Liver (tissue), 9 donors: ENCODE data around the gene SEMA4G. TPM values are rescaled to one million over a fixed set of nuclear protein-coding genes. Genes with fewer than 3 reads are reported as not detected.
A peak's percentile ranks its signal among the peaks of the same experiment; 100 is the strongest.

Experiments
- DNase-seq: peaks from one replicate; pipeline ENCODE4 v3.0.0-alpha.2; 2017; ENCODE audit warnings: low spot score
- H3K27ac ChIP-seq, 2 donors: one replicate each; pipeline ENCODE4 v1.7.0; 2013; ENCODE audit warnings: inconsistent platforms in 2 of 2, low read length in 2 of 2, control low read depth in 1 of 2, low read depth in 1 of 2, mild to moderate bottlenecking in 1 of 2
- H3K27me3 ChIP-seq, 4 donors: one replicate each; pipeline versions ENCODE4 v1.6.1 to v1.7.0; 2013; ENCODE audit warnings: low read length in 3 of 4, inconsistent platforms in 1 of 4, mild to moderate bottlenecking in 1 of 4, moderate library complexity in 1 of 4; ENCODE audit not compliant: control insufficient read depth in 4 of 4, insufficient read depth in 4 of 4
- H3K36me3 ChIP-seq, 4 donors: one replicate each; pipeline versions ENCODE4 v1.6.1 to v1.7.0; 2013; ENCODE audit warnings: low read length in 3 of 4, mild to moderate bottlenecking in 3 of 4, low read depth in 1 of 4, moderate library complexity in 1 of 4; ENCODE audit not compliant: control insufficient read depth in 4 of 4, insufficient read depth in 3 of 4
- H3K4me1 ChIP-seq, 4 donors: one replicate each; pipeline versions ENCODE4 v1.6.1 to v1.7.0; 2013; ENCODE audit warnings: low read length in 3 of 4, mild to moderate bottlenecking in 3 of 4, moderate library complexity in 1 of 4; ENCODE audit not compliant: control insufficient read depth in 4 of 4, insufficient read depth in 4 of 4
- H3K4me3 ChIP-seq, 3 donors: one replicate each; pipeline versions ENCODE4 v1.6.1 to v1.7.0; 2013; ENCODE audit warnings: low read length in 3 of 3, control low read depth in 1 of 3, low read depth in 1 of 3, mild to moderate bottlenecking in 1 of 3
- H3K9ac ChIP-seq, 2 donors: one replicate each; pipeline ENCODE4 v1.7.0; 2013; ENCODE audit warnings: low read length in 2 of 2, mild to moderate bottlenecking in 2 of 2, moderate library complexity in 2 of 2, control low read depth in 1 of 2, low read depth in 1 of 2
- H3K9me3 ChIP-seq, 4 donors: one replicate each; pipeline versions ENCODE4 v1.6.1 to v1.7.0; 2013; ENCODE audit warnings: low read length in 3 of 4; ENCODE audit not compliant: control insufficient read depth in 4 of 4
- CTCF ChIP-seq: fragments of 150-350 bp; IDR thresholded peaks from 2 replicates; pipeline ENCODE4 v1.5.1; 2017; ENCODE audit warnings: improper control_type of control experiment, low read depth, low read length; ENCODE audit not compliant: missing input control
- EGR1 ChIP-seq, 2 donors: IDR thresholded peaks; 2 replicates each; pipeline ENCODE4 v1.6.1; 2016 to 2018; ENCODE audit warnings: antibody characterized with exemption in 2 of 2, low read depth in 2 of 2
- FOXA1 ChIP-seq: IDR thresholded peaks from 2 replicates; pipeline ENCODE4 v1.6.1; 2016; ENCODE audit warnings: antibody characterized with exemption
- FOXA2 ChIP-seq: IDR thresholded peaks from 2 replicates; pipeline ENCODE4 v1.6.1; 2016; ENCODE audit warnings: antibody characterized with exemption
- GABPA ChIP-seq, 2 donors: IDR thresholded peaks in 1 of 2; conservative IDR thresholded peaks in 1 of 2; 2 replicates each; pipeline ENCODE4 v1.6.1; 2016; ENCODE audit warnings: antibody characterized with exemption in 2 of 2, mild to moderate bottlenecking in 1 of 2, moderate library complexity in 1 of 2
- HNF4A ChIP-seq, 2 donors: conservative IDR thresholded peaks; 2 replicates each; pipeline ENCODE4 v1.6.1; 2016; ENCODE audit warnings: antibody characterized with exemption in 2 of 2, mild to moderate bottlenecking in 2 of 2
- HNF4G ChIP-seq: IDR thresholded peaks from 2 replicates; pipeline ENCODE4 v1.6.1; 2016; ENCODE audit warnings: antibody characterized with exemption
- JUND ChIP-seq, 2 donors: IDR thresholded peaks; 2 replicates each; pipeline ENCODE4 v1.6.1; 2016; ENCODE audit warnings: antibody characterized with exemption in 2 of 2
- NR2F2 ChIP-seq: IDR thresholded peaks from 2 replicates; pipeline ENCODE4 v1.6.1; 2016; ENCODE audit warnings: antibody characterized with exemption
- RAD21 ChIP-seq, 2 donors: IDR thresholded peaks; 2 replicates each; pipeline ENCODE4 v1.6.1; 2016; ENCODE audit warnings: antibody characterized with exemption in 2 of 2, mild to moderate bottlenecking in 2 of 2
- REST ChIP-seq: IDR thresholded peaks from 2 replicates; pipeline ENCODE4 v1.6.1; 2016; ENCODE audit warnings: antibody characterized with exemption, mild to moderate bottlenecking
- RXRA ChIP-seq, 2 donors: IDR thresholded peaks; 2 replicates each; pipeline ENCODE4 v1.6.1; 2017 to 2018; ENCODE audit warnings: antibody characterized with exemption in 2 of 2, mild to moderate bottlenecking in 1 of 2
- SP1 ChIP-seq: IDR thresholded peaks from 2 replicates; pipeline ENCODE4 v1.6.1; 2018; ENCODE audit warnings: antibody characterized with exemption, mild to moderate bottlenecking
- TAF1 ChIP-seq: conservative IDR thresholded peaks from 2 replicates; pipeline ENCODE4 v1.6.1; 2016; ENCODE audit warnings: antibody characterized with exemption, mild to moderate bottlenecking
- YY1 ChIP-seq: IDR thresholded peaks from 2 replicates; pipeline ENCODE4 v1.6.1; 2016; ENCODE audit warnings: antibody characterized with exemption, mild to moderate bottlenecking
- WGBS: extraction: QIAGEN DNeasy Blood & Tissue Kit; methylation state at CpG from one replicate; pipeline ENCODE4 v1.1.7; 2013; 5-methylcytosine and 5-hydroxymethylcytosine counted together
- polyA plus RNA-seq, 2 donors: library from polyadenylated mRNA; stranded (reverse) in 1 of 2; unstranded in 1 of 2; fragments of 200-250 nt in 1 of 2; fragments of >200 nt in 1 of 2; fragmentation: Nextera tagmentation in 1 of 2; extraction: Ambion mirVana in 1 of 2; gene quantifications; one replicate each; pipeline versions ENCODE4 v1.2.1 to v1.2.3, GENCODE V29; 2013 to 2015
- total RNA-seq, 2 donors: library from RNA; depleted of rRNA; stranded (reverse); fragments of >200 nt; gene quantifications; one replicate each; pipeline ENCODE4 v1.2.3, GENCODE V29; 2014
- TF ChIP-seq, protein P1 (sequence below): IDR thresholded peaks from 2 replicates; pipeline ENCODE4 v1.6.1; 2016; ENCODE audit warnings: antibody characterized with exemption
- TF ChIP-seq, protein P2 (sequence below): IDR thresholded peaks from 2 replicates; pipeline ENCODE4 v1.6.1; 2016; ENCODE audit warnings: antibody characterized with exemption
- TF ChIP-seq, protein P3 (sequence below): IDR thresholded peaks from 2 replicates; pipeline ENCODE4 v1.6.1; 2016; ENCODE audit warnings: antibody characterized with exemption
- donor health status: healthy.
- donor health status: healthy.
- donor health status: healthy.
- donor health status: healthy.
- donor health status: healthy.

SEMA4G gene
- total and polyA plus RNA-seq, 4 donors: 13.9 to 56.0 (median 30.2) TPM

GRCh38 chr10:100987685-100988049 lies 18.4 kb downstream of the SEMA4G start:
- no peak for TF ChIP-seq JUND (IDR thresholded peaks at IDR 0.05)
- TF ChIP-seq FOXA2: no peak
- no peak for TF ChIP-seq YY1
- TF ChIP-seq, protein P1, sequence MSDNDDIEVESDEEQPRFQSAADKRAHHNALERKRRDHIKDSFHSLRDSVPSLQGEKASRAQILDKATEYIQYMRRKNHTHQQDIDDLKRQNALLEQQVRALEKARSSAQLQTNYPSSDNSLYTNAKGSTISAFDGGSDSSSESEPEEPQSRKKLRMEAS: peak; percentile 5
- WGBS: 4% methylated on average over 15 of the region's 15 CpGs
- Histone ChIP-seq H3K36me3 (peaks cover 6 to 23% (median 9%) of the 10 kb centered on the region in 4 donors), H3K9ac (peak overlapping the region in 1 of 2 donors; percentile 17), H3K4me1 (peaks cover 4 to 33% (median 28%) of the 10 kb centered on the region in 4 donors), H3K4me3 (peak overlapping the region; percentile 89 to 98 (median 93)), H3K27ac (peak overlapping the region; percentile 44 to 75), H3K27me3 (no peaks in the 10 kb centered on the region), H3K9me3 (no peaks in the 10 kb centered on the region)
- DNase-seq: no peak

DNA sequence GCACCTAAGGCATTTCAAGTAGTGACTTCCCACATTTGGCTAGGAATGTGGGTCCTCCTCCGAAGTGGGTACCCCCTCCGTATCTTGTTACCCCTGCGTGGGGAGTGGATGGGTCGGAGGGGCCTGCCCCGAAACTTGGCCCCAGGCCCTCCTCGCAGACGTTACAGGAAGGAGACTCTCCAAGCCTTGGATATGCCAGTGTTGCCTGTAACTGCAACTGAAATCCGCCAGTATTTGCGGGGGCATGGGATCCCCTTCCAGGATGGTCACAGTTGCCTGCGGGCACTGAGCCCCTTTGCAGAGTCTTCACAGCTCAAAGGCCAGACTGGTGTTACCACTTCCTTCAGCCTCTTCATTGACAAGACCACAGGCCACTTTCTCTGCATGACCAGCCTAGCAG lies 18.9 kb downstream of the SEMA4G start:
- no peaks in the 10 kb centered on the region for H3K27me3 ChIP-seq
- TF ChIP-seq JUND (IDR thresholded peaks at IDR 0.05) (no peak), YY1 (no peak), HNF4A (conservative IDR thresholded peaks at IDR 0.05) (no peak), RAD21 (IDR thresholded peaks at IDR 0.05) (no peak), RXRA (IDR thresholded peaks at IDR 0.05) (no peak), REST (no peak), HNF4G (no peak), TAF1 (no peak), FOXA1 (no peak), EGR1 (IDR thresholded peaks at IDR 0.05; ENCODE audit: low read depth in 2 of 2) (no peak), NR2F2 (no peak), GABPA (IDR thresholded peaks at IDR 0.05 in 1 of 2, conservative IDR thresholded peaks at IDR 0.05 in 1 of 2) (no peak), FOXA2 (no peak), SP1 (no peak), CTCF (no peak)
- TF ChIP-seq, protein P2, sequence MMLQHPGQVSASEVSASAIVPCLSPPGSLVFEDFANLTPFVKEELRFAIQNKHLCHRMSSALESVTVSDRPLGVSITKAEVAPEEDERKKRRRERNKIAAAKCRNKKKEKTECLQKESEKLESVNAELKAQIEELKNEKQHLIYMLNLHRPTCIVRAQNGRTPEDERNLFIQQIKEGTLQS: no peak
- TF ChIP-seq, protein P3, sequence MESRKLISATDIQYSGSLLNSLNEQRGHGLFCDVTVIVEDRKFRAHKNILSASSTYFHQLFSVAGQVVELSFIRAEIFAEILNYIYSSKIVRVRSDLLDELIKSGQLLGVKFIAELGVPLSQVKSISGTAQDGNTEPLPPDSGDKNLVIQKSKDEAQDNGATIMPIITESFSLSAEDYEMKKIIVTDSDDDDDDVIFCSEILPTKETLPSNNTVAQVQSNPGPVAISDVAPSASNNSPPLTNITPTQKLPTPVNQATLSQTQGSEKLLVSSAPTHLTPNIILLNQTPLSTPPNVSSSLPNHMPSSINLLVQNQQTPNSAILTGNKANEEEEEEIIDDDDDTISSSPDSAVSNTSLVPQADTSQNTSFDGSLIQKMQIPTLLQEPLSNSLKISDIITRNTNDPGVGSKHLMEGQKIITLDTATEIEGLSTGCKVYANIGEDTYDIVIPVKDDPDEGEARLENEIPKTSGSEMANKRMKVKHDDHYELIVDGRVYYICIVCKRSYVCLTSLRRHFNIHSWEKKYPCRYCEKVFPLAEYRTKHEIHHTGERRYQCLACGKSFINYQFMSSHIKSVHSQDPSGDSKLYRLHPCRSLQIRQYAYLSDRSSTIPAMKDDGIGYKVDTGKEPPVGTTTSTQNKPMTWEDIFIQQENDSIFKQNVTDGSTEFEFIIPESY: no peak
- TF ChIP-seq, protein P1: no peak
- H3K36me3 ChIP-seq: peaks cover 6 to 21% (median 9%) of the 10 kb centered on the region in 4 donors
- H3K27ac ChIP-seq: no peak overlapping the region
- 73% methylated on average over 10 of the region's 10 CpGs for WGBS
- peak overlapping the region; percentile 89 to 98 (median 93) for H3K4me3 ChIP-seq
- no peaks in the 10 kb centered on the region for H3K9me3 ChIP-seq
- peaks cover 4 to 33% (median 28%) of the 10 kb centered on the region in 4 donors for H3K4me1 ChIP-seq
- H3K9ac ChIP-seq: peak overlapping the region in 1 of 2 donors; percentile 17
- no peak for DNase-seq
